Suprapubic skin (tissue), 4 donors: ENCODE measurements around the gene SOWAHA.

Experiments
- EP300 ChIP-seq: sonication (generic); formaldehyde crosslinking; IDR thresholded peaks from one replicate; pipeline ENCODE4 v1.6.1; 2017; ENCODE audit warnings: antibody characterized with exemption
- POLR2A ChIP-seq, 2 donors: fragments of 450-650 bp; IDR thresholded peaks; one replicate each; pipeline ENCODE4 v1.6.1; 2017; ENCODE audit warnings: antibody characterized with exemption in 2 of 2, mild to moderate bottlenecking in 2 of 2, moderate library complexity in 2 of 2
- POLR2AphosphoS5 ChIP-seq, 3 donors: sonication (generic); formaldehyde crosslinking; IDR thresholded peaks; one replicate each; pipeline ENCODE4 v1.6.1; 2017; ENCODE audit warnings: antibody characterized with exemption in 3 of 3
- TF ChIP-seq, protein P1 (sequence below), 2 donors: fragments of 200-600 bp in 1 of 2; fragments of 450-650 bp in 1 of 2; sonication (generic) in 1 of 2; IDR thresholded peaks; one replicate each; pipeline ENCODE4 v1.5.1; 2016 to 2019; ENCODE audit warnings: antibody characterized with exemption in 2 of 2, mild to moderate bottlenecking in 1 of 2, moderate library complexity in 1 of 2

DNA sequence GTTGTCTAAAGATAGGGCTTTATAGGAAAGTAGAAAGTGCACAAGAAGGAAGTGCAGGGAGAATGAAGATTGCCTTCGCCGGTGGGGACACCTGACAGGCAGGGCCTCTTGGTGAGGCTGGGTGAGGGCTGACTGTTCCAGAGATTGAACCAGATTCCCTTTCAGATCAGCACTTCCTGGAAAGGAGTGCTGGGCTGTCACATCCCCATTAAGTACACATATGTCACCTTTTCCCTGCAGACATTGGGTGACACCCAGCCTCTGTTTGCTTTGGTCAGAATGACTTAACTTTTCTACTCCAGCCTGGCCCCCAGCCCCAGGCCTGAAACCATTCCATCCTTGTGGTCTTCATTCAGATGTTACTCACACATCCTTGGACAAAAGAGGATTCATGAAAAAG is 24.8 kb downstream of the SOWAHA start:
- TF ChIP-seq EP300 (no peak), POLR2AphosphoS5 (IDR thresholded peaks at IDR 0.05) (no peak), POLR2A (IDR thresholded peaks at IDR 0.05) (no peak)
- TF ChIP-seq, protein P1, sequence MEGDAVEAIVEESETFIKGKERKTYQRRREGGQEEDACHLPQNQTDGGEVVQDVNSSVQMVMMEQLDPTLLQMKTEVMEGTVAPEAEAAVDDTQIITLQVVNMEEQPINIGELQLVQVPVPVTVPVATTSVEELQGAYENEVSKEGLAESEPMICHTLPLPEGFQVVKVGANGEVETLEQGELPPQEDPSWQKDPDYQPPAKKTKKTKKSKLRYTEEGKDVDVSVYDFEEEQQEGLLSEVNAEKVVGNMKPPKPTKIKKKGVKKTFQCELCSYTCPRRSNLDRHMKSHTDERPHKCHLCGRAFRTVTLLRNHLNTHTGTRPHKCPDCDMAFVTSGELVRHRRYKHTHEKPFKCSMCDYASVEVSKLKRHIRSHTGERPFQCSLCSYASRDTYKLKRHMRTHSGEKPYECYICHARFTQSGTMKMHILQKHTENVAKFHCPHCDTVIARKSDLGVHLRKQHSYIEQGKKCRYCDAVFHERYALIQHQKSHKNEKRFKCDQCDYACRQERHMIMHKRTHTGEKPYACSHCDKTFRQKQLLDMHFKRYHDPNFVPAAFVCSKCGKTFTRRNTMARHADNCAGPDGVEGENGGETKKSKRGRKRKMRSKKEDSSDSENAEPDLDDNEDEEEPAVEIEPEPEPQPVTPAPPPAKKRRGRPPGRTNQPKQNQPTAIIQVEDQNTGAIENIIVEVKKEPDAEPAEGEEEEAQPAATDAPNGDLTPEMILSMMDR (IDR thresholded peaks at IDR 0.05) = no peak
